ENCODE results near the gene AQR. TPM values are rescaled to one million over a fixed set of nuclear protein-coding genes. Genes with fewer than 3 reads are reported as not detected.

The AQR gene
- total RNA-seq, 1 experiment from 2014 or later: 54.4 TPM

GRCh38 chr15:34820110-34820509 is 149.4 kb downstream of the AQR start:
- H3K9ac ChIP-seq (ENCODE audit: extremely low read depth, insufficient read length, low read length): no peak overlapping the region
- no peak overlapping the region for H2BK12ac ChIP-seq (ENCODE audit: insufficient read length, low read depth, low read length)
- H2BK120ac ChIP-seq (ENCODE audit: low read depth, low read length, poor library complexity, severe bottlenecking): no peak overlapping the region
- Mint-ChIP-seq H3K36me3 (ENCODE audit: insufficient read depth in 1 of 3, low read depth in 3 of 3) (no peaks in the 10 kb centered on the region), H3K27me3 (ENCODE audit: low read depth) (no peaks in the 10 kb centered on the region), H3K27ac (no peak overlapping the region), H3K4me3 (no peak overlapping the region), H3K9me3 (no peaks in the 10 kb centered on the region), H3K4me1 (no peaks in the 10 kb centered on the region)
- H3K27me3 ChIP-seq (ENCODE audit: insufficient read depth, low read length): no peaks in the 10 kb centered on the region; the same call in 1 of the 2 replicates
- H3K4me2 ChIP-seq (ENCODE audit: insufficient read depth, insufficient read length, low read length): no peak overlapping the region
- no peaks in the 10 kb centered on the region for H3K79me1 ChIP-seq (ENCODE audit: insufficient read depth, low read depth, low read length, poor library complexity, severe bottlenecking)
- no peak overlapping the region for H3K56ac ChIP-seq (ENCODE audit: insufficient read length, low read depth, low read length)
- no CpG with 5 or more reads among the region's 5 CpGs for WGBS (ENCODE audit: extremely low coverage, insufficient read length, low lambda C conversion rate)
- no peak overlapping the region for H4K91ac ChIP-seq (ENCODE audit: insufficient read length, low read depth, low read length)
- TF ChIP-seq CTCF (conservative IDR thresholded peaks at IDR 0.05): no peak
- H2AFZ ChIP-seq (ENCODE audit: low read length): no peak overlapping the region
- no peak for DNase-seq
- H3K27ac ChIP-seq (ENCODE audit: insufficient read length, low read depth, low read length): no peak overlapping the region
- H4K5ac ChIP-seq (ENCODE audit: insufficient read length, low read depth, low read length): no peak overlapping the region
- H2BK5ac ChIP-seq (ENCODE audit: insufficient read length, low read length): no peak overlapping the region
- H3K18ac ChIP-seq (ENCODE audit: insufficient read length, low read depth, low read length): no peak overlapping the region
- H3K23me2 ChIP-seq (ENCODE audit: insufficient read length, low read depth, low read length, poor library complexity, severe bottlenecking): no peaks in the 10 kb centered on the region
- H3K4me1 ChIP-seq (ENCODE audit: insufficient read depth, low read length): no peaks in the 10 kb centered on the region
- no peak overlapping the region for H2BK20ac ChIP-seq (ENCODE audit: low read depth, low read length, poor library complexity, severe bottlenecking)
- H3T11ph ChIP-seq (ENCODE audit: low read length): no peak overlapping the region
- H2BK15ac ChIP-seq (ENCODE audit: low read depth, low read length): no peak overlapping the region
- H3K4ac ChIP-seq (ENCODE audit: low read depth, low read length): no peak overlapping the region
- no peak overlapping the region for H3K23ac ChIP-seq (ENCODE audit: insufficient read length, low read depth, low read length)
- H4K8ac ChIP-seq (replicated peaks; ENCODE audit: insufficient read length, low read depth, low read length): no peak overlapping the region
- no peaks in the 10 kb centered on the region for H4K20me1 ChIP-seq (ENCODE audit: control insufficient read depth, insufficient read depth, insufficient read length)
- no peak overlapping the region for H2AK5ac ChIP-seq (ENCODE audit: insufficient read length, low read length)
- H3K14ac ChIP-seq (ENCODE audit: insufficient read depth, low read length): no peak overlapping the region
- no peaks in the 10 kb centered on the region for H3K79me2 ChIP-seq (ENCODE audit: insufficient read depth, low read length)
- H3K9me3 ChIP-seq (ENCODE audit: control insufficient read depth, low read depth, low read length): no peaks in the 10 kb centered on the region
